ENCODE results near the gene HMSD.
"Not testable (repeated sequence)": the region's sequence is repeated elsewhere in the genome, so short reads cannot be mapped to it uniquely, and the experiment has no call there.

Gene HMSD

GRCh38 chr18:63936156-63936931 is 12.8 kb upstream of the HMSD start:
- H3K36me3 ChIP-seq (ENCODE audit: low read depth) = no peaks in the 10 kb centered on the region
- H3K4me1 ChIP-seq (ENCODE audit: insufficient read depth, poor library complexity, severe bottlenecking) = no peaks in the 10 kb centered on the region
- peak; percentile 99 for ATAC-seq (ENCODE audit: low read depth)
- H3K27ac ChIP-seq (ENCODE audit: poor library complexity, severe bottlenecking) = no peak overlapping the region
- H3K9me3 ChIP-seq (ENCODE audit: severe bottlenecking) = no peaks in the 10 kb centered on the region
- no peaks in the 10 kb centered on the region for H3K27me3 ChIP-seq (ENCODE audit: insufficient read depth, poor library complexity, severe bottlenecking)
- TF ChIP-seq CTCF (IDR thresholded peaks at IDR 0.05; ENCODE audit: poor library complexity, severe bottlenecking) = peak; percentile 96
- H3K4me3 ChIP-seq (ENCODE audit: severe bottlenecking) = peak overlapping the region; percentile 39
- peak; percentile 75 for DNase-seq (ENCODE audit: low spot score)

GRCh38 chr18:63936932-63937393 is 12.1 kb upstream of the HMSD start:
- H3K4me3 ChIP-seq (ENCODE audit: severe bottlenecking) = peak overlapping the region; percentile 39
- no peaks in the 10 kb centered on the region for H3K27me3 ChIP-seq (ENCODE audit: insufficient read depth, poor library complexity, severe bottlenecking)
- no peaks in the 10 kb centered on the region for H3K36me3 ChIP-seq (ENCODE audit: low read depth)
- no peak overlapping the region for H3K27ac ChIP-seq (ENCODE audit: poor library complexity, severe bottlenecking)
- DNase-seq (ENCODE audit: low spot score) (no peak), ATAC-seq (ENCODE audit: low read depth) (no peak)
- TF ChIP-seq CTCF (IDR thresholded peaks at IDR 0.05; ENCODE audit: poor library complexity, severe bottlenecking) = no peak
- H3K4me1 ChIP-seq (ENCODE audit: insufficient read depth, poor library complexity, severe bottlenecking) = no peaks in the 10 kb centered on the region
- H3K9me3 ChIP-seq (ENCODE audit: severe bottlenecking) = no peaks in the 10 kb centered on the region

GRCh38 chr18:63940008-63940407 is 9.1 kb upstream of the HMSD start:
- ATAC-seq (ENCODE audit: low read depth) (no peak), DNase-seq (ENCODE audit: low spot score) (no peak)
- Histone ChIP-seq H3K27me3 (ENCODE audit: insufficient read depth, poor library complexity, severe bottlenecking) (no peaks in the 10 kb centered on the region), H3K9me3 (ENCODE audit: severe bottlenecking) (no peaks in the 10 kb centered on the region), H3K4me1 (ENCODE audit: insufficient read depth, poor library complexity, severe bottlenecking) (no peaks in the 10 kb centered on the region), H3K36me3 (ENCODE audit: low read depth) (no peaks in the 10 kb centered on the region), H3K4me3 (ENCODE audit: severe bottlenecking) (no peak overlapping the region), H3K27ac (ENCODE audit: poor library complexity, severe bottlenecking) (no peak overlapping the region)
- no peak for TF ChIP-seq CTCF (IDR thresholded peaks at IDR 0.05; ENCODE audit: poor library complexity, severe bottlenecking)

GRCh38 chr18:63940543-63941050 is 8.5 kb upstream of the HMSD start:
- H3K9me3 ChIP-seq (ENCODE audit: severe bottlenecking); H3K36me3 ChIP-seq (ENCODE audit: low read depth); H3K4me1 ChIP-seq (ENCODE audit: insufficient read depth, poor library complexity, severe bottlenecking); DNase-seq (ENCODE audit: low spot score); H3K27ac ChIP-seq (ENCODE audit: poor library complexity, severe bottlenecking); H3K27me3 ChIP-seq (ENCODE audit: insufficient read depth, poor library complexity, severe bottlenecking); H3K4me3 ChIP-seq (ENCODE audit: severe bottlenecking); ATAC-seq (ENCODE audit: low read depth): not testable (repeated sequence)

- Histone ChIP-seq H3K4me3 (ENCODE audit: severe bottlenecking) (no peak overlapping the region), H3K27ac (ENCODE audit: poor library complexity, severe bottlenecking) (no peak overlapping the region)
- no peak for ATAC-seq (ENCODE audit: low read depth)
Measured at GRCh38 chr18:63947051-63947790, 1.9 kb upstream of the HMSD start.

More at GRCh38 chr18:63947051-63947790, 1.9 kb upstream of the HMSD start:
- Histone ChIP-seq H3K36me3 (ENCODE audit: low read depth) (no peaks in the 10 kb centered on the region), H3K9me3 (ENCODE audit: severe bottlenecking) (no peaks in the 10 kb centered on the region), H3K27me3 (ENCODE audit: insufficient read depth, poor library complexity, severe bottlenecking) (no peaks in the 10 kb centered on the region), H3K4me1 (ENCODE audit: insufficient read depth, poor library complexity, severe bottlenecking) (peaks cover 3% of the 10 kb centered on the region)
- no peak for TF ChIP-seq CTCF (IDR thresholded peaks at IDR 0.05; ENCODE audit: poor library complexity, severe bottlenecking)
- DNase-seq (ENCODE audit: low spot score) = no peak
